SIG-M5 treated with dmso at 0.1 percent for 504 hours (cell line): ENCODE measurements around the gene LRRD1.
A peak's percentile ranks its signal among the peaks of the same experiment; 100 is the strongest.
"Not testable (repeated sequence)": the region's sequence is repeated elsewhere in the genome, so short reads cannot be mapped to it uniquely, and the experiment has no call there.

ENCODE experiments used
- DNase-seq: peaks from one replicate; lab custom pipeline; 2025; ENCODE audit not compliant: unreplicated experiment; lab: John Stamatoyannopoulos, UW

Gene LRRD1

DNA sequence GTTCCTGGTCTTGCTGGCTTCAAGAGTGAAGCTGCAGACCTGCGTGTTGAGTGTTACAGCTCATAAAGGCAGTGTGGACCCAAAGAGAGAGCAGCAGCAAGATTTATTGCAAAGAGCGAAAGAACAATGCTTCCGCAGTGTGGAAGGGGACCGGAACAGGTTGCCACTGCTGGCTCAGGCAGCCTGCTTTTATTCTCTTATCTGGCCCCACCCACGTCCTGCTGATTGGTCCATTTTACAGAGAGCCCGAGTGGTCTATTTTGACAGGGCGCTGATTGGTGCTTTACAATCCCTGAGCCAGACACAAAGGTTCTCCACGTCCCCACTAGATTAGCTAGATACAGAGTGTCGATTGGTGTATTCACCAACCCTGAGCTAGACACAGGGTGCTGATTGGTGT is 36.2 kb downstream of the LRRD1 start:
- not testable (repeated sequence) for DNase-seq

GRCh38 chr7:92141161-92141560 is 37.8 kb downstream of the LRRD1 start:
- DNase-seq: no peak

DNA sequence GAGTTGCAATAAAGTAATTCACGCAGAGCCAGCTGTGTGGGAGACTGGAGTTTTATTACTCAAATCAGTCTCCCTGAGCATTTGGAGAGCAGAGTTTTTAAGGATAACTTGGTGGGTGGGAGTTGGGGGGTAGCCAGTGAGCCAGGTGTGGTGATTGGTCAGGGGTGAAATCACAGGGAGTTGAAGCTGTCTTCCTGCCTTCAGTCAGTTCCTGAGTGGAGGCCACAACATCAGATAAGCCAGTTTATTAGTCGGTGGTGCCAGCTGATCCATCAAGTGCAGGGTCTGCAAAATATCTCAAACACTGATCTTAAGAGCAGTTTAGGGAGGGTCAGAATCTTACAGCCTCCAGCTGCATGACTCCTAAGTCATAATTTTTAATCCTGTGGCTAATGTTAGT is 41.4 kb downstream of the LRRD1 start:
- no peak for DNase-seq

DNA sequence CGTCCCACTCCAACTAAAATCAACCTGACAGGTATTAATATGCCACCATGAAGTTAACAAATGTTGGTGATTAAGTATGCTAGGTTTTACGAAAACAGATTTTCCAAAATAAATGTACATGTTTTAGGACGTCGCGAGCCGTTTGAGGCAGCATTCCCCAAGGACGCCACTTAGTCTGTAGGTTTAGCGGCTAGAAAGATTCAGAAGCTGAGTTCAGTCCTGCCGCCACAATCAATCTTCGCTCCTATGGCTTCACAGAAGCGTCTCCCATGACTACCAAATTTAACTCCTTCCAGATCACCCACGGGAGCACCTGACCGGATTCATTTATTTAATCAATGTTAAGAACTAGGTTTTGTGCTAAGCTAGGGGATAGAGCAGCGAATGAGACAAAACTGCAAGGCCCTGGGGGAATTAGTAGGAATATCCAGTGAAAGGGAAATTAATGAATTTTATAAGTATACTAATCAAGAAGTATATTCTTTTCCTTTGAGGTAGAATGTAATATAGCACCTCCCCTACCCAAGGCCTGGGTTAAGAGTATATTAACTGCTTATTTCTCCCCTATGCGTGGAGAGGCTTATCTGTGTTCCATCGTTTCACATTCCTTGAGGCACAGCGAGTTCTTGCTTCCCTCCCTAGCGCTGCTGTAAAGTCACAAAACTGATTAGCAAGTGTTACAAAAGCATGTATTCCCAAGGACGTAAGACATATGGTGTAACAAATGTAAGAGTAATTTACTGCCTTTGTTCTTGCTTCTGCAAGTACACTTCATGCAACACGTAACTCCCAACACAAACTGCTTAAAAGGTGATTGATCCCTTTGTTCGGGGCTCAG is 43.7 kb downstream of the LRRD1 start:
- peak; percentile 18 for DNase-seq

DNA sequence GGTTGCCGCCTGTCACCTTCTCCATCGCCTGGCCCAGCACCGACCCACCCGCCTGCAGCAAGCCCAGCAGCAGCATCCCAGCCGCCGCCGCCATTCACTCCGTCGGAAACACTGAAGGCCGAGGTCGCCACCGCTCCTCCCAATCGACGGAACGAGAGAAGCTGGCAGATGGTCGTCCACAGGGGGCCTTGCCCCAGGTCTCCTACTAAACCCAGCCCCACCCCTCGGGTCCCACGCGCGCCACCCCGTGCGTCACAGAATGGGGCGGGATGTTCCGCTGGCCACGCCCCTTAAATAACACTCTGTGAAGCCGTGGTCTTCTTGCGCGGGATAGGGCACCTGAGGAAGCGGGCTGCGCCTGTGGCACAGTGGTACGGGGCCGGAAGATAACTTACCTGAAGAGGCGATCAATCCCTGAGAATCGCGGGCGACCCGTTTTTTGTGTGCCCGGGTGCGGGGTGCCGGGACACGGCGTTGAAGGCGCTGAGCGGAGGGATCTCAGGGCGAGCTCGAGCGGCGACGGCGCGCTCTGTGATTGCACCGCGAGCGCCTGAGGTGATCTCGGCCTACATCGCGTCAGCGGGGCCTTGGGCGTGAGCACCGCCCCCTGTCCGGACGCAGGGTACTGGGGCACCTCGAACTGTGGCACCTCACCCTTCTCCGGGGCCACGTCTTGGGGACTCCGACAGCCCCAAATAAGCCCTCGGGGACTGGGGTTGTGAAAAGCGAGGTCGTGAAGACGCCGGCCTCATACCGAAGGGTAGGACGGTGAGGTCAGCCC is 44.5 kb downstream of the LRRD1 start, which contains the start of gene CYP51A1:
TSS of gene CYP51A1 (minus strand) at position 207 of the 781 bp plus-strand sequence. CDS start at position 94, 113 bp downstream.
- DNase-seq: peak; percentile 74

- DNase-seq: peak; percentile 48
Measured at GRCh38 chr7:92133737-92134270, 45.1 kb downstream of the LRRD1 start.

- DNase-seq: peak; percentile 78
Measured at GRCh38 chr7:92133133-92133736, 45.7 kb downstream of the LRRD1 start.

GRCh38 chr7:92131764-92132330 is 47.1 kb downstream of the LRRD1 start:
- no peak for DNase-seq

DNA sequence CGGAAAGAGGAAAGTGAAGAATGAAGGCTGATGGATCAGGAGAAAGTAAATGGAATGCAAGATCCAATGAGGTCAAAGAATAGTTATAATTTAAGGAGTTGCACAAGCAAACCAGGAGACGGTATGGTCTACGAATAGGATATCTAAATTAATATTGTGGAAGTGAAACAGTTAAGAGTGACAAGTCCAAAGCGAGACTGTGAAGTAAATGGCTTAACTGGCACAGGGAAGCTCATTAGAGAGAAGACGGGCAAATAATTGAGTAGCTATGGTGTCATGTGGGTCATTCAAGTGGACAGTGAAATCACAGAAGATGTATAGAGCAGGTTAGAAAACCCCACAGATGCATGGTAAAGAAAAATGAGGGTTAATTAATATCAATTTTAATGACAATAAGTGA is 47.8 kb downstream of the LRRD1 start:
- DNase-seq: no peak

- no peak for DNase-seq
Measured at GRCh38 chr7:92121681-92122080, 57.3 kb downstream of the LRRD1 start.

DNA sequence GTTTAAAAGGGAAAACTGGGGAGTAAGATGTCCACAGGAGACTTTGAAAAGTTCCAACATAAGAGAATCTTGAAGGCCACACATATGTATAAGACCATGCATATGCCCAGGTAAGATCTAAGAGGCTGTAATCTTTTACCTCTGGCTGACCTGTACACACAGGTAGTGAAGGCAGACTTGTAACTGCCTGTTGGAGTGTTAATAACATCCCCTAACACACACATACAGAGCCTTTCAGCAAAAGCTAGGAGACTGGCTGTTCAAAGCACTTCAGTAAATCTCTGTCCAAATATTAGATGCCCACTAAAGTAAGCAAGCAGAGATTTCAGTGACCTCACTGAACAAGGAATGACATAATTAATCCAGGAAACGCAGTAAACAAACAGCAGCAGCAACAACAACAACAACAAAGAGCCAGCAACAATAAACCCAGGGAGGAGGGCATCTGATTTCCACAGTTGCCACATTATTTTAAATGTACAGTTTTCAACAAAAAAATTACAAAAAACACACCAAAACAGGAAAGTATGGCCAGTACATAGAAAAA is 59.7 kb downstream of the LRRD1 start:
- no peak for DNase-seq

GRCh38 chr7:92116949-92117348 is 62.0 kb downstream of the LRRD1 start:
- DNase-seq: no peak

DNA sequence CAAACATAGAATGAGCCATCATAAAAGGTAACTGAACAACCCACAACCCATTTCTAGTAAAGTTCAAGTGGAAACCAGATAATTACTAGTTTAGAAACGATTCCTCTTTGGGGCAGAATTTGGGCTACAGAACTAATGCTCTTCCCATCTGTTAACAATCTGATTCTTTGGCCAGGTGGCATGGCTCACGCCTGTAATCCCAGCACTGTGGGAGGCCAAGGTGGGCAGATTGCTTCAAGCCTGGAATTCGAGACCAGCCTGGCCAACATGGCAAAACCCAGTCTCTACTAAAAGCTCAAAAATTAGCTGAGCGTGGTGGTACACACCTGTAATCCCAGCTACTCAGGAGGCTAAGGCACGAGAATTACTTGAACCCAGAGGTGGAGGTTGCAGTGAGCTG is 63.1 kb downstream of the LRRD1 start:
- DNase-seq: no peak

GRCh38 chr7:92110857-92111256 is 68.1 kb downstream of the LRRD1 start:
- DNase-seq: no peak

GRCh38 chr7:92108821-92109220 is 70.1 kb downstream of the LRRD1 start:
- no peak for DNase-seq

DNA sequence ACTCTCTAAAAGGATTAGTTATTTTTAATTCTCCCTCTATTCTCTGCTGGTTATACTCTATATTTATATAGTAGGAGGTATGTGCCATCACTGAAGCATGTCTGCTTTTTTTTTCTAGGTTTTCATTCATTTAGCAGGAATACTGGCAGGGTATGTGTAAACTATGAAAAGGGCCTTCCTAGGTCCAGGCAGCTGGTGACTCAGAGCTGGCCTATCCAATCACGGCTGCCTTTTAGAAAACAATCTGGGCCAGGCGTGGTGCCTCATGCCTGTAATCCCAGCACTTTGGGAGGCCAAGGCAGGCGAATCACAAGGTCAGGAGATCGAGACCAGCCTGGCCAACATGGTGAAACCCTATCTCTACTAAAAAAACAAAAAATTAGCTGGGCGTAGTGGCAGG is 76.1 kb downstream of the LRRD1 start:
- DNase-seq: not testable (repeated sequence)

- no peak for DNase-seq
Measured at GRCh38 chr7:92100534-92100933, 78.4 kb downstream of the LRRD1 start.

DNA sequence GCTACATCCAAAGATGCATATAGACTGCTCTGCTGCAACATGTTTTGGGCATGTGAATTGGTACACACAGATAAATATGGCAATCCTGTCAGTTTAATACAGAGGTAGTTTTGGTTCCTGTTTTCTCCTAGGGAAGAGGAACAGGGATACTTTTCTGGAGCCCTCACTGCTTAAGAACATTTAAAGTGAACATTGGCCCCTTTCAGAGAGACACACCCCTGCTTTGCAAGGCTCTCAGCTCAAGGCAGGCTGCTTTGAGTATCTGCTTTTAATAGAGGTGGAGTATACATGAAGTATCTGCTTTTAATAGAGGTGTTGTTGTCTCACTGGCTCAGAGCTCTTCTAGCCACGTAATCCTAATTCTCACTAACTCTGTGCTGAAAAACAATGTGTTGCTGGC is 83.6 kb downstream of the LRRD1 start:
- DNase-seq: peak; percentile 68
